Measurements from ENCODE around the gene TCEA2. TPM values are rescaled to one million over a fixed set of nuclear protein-coding genes. Genes with fewer than 3 reads are reported as not detected.
A peak's percentile ranks its signal among the peaks of the same experiment; 100 is the strongest.

The TCEA2 gene
- total and polyA plus RNA-seq, 2 of the 13 experiments (the other 11 are each of a cell fraction or from before 2014, with no cell fraction given) = 28.1 to 33.7 TPM

GRCh38 chr20:64050261-64051032 is 12.6 kb upstream of the TCEA2 start (continued):
- TF ChIP-seq DZIP1 (CRISPR knock-in tag; IDR thresholded peaks at IDR 0.05) = peak; percentile 81
- TF ChIP-seq THAP9 (CRISPR knock-in tag; IDR thresholded peaks at IDR 0.05; ENCODE audit: borderline replicate concordance) = no peak; the same call in none of the 2 replicates
- no peak for TF ChIP-seq ZNF775 (CRISPR knock-in tag; IDR thresholded peaks at IDR 0.05; ENCODE audit: borderline replicate concordance)
- peak; percentile 79; the same call in 1 of the 2 replicates for TF ChIP-seq ZNF253 (CRISPR knock-in tag; IDR thresholded peaks at IDR 0.05; ENCODE audit: borderline replicate concordance)
- no peak for TF ChIP-seq SP140L (CRISPR knock-in tag; IDR thresholded peaks at IDR 0.05; ENCODE audit: borderline replicate concordance)
- TF ChIP-seq E2F1 (CRISPR knock-in tag; IDR thresholded peaks at IDR 0.05) = no peak
- peak; percentile 98; the same call in 1 of the 2 replicates for TF ChIP-seq THYN1 (CRISPR knock-in tag; IDR thresholded peaks at IDR 0.05; ENCODE audit: borderline replicate concordance, low read depth)
- no peak; the same call in 1 of the 2 replicates for TF ChIP-seq GATA4 (IDR thresholded peaks at IDR 0.05; ENCODE audit: borderline replicate concordance, low read depth)
- no peak; the same call in 1 of the 2 replicates for TF ChIP-seq ZNF230 (CRISPR knock-in tag; IDR thresholded peaks at IDR 0.05)
- TF ChIP-seq HMG20B (CRISPR knock-in tag; conservative IDR thresholded peaks at IDR 0.05) = no peak; the same call in 1 of the 2 replicates
- no peak for TF ChIP-seq ZNF816 (CRISPR knock-in tag; IDR thresholded peaks at IDR 0.05; ENCODE audit: borderline replicate concordance)
- TF ChIP-seq RFXANK (CRISPR knock-in tag; IDR thresholded peaks at IDR 0.05) = 0 out of 2 replicates have a peak, but pooled peaks have one; percentile 69
- TF ChIP-seq HES4 (CRISPR knock-in tag; IDR thresholded peaks at IDR 0.05; ENCODE audit: borderline replicate concordance) = peak; percentile 13; the same call in 1 of the 2 replicates
- TF ChIP-seq NKX3-1 (CRISPR knock-in tag; IDR thresholded peaks at IDR 0.05) = peak; percentile 77
- peak; percentile 86 for TF ChIP-seq ZFP91 (CRISPR knock-in tag; IDR thresholded peaks at IDR 0.05; ENCODE audit: borderline replicate concordance)
- no peak for TF ChIP-seq ZNF530 (CRISPR knock-in tag; IDR thresholded peaks at IDR 0.05; ENCODE audit: low read depth)
- no peak for TF ChIP-seq CEBPB (IDR thresholded peaks at IDR 0.05; ENCODE audit: borderline replicate concordance, low read depth, low read length)
